Activated CD4-positive, alpha-beta T cell treated with anti-CD3 and anti-CD28 coated beads, Interleukin-2, amount 50 U/mL, for 48 hours (primary cell): Measurements from ENCODE around the gene C10orf53.
"Not testable (repeated sequence)": the region's sequence is repeated elsewhere in the genome, so short reads cannot be mapped to it uniquely, and the experiment has no call there.

Experiments used
- DNase-seq, 2 experiments: peaks; one replicate each; pipeline ENCODE4 v3.0.0-alpha.2; 2020

The C10orf53 gene

DNA sequence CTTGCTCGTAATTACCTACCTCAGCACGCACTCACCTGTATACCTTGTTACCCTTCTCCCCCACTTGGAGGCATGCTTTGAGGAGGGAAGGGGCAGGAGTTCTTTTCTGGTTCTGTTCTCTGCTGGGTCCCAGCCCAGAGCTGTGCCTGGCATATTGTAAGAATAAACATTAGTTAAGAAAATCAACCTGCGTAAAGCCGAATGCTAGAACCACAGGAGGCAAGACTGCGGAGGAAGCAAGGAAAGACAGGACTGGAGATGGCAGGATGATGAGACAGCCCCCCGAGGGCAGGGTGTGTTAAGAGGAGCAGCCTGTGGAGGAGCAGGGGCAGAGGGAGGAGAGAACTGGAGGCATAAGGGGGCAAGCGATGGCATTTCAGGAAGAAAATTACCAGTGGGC, 9.5 kb downstream of the C10orf53 start:
- no peak for DNase-seq

DNA sequence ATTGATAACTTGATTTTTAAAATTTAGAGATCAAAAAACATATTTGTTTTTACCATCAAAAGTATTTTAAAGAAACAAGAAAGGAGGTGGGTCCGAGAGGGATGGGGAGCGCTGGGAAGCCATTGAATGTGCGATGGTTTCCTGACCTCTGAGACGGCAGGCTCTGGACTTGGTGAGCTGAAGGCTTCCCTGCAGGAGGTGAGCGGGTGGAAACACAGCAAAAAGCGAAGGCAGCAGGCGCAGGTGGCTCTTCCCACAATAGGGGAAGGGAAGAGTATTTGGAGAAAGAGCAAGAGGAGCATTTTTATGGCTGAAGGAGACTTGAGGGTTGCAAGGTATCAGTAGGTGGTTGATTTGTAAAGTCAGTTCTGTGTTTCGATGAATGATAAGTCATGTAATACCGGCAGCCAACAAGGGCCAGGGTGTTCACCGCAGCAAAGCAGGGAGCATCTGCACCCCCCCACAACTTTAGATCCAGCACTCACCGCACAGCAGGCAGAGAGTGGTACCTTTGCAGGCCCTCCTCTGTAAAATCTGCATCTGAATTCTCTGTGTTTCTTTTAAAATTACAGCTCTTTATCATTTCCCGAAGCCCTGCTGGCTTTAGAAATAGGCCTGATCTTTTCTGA, 10.5 kb downstream of the C10orf53 start:
- no peak for DNase-seq

DNA sequence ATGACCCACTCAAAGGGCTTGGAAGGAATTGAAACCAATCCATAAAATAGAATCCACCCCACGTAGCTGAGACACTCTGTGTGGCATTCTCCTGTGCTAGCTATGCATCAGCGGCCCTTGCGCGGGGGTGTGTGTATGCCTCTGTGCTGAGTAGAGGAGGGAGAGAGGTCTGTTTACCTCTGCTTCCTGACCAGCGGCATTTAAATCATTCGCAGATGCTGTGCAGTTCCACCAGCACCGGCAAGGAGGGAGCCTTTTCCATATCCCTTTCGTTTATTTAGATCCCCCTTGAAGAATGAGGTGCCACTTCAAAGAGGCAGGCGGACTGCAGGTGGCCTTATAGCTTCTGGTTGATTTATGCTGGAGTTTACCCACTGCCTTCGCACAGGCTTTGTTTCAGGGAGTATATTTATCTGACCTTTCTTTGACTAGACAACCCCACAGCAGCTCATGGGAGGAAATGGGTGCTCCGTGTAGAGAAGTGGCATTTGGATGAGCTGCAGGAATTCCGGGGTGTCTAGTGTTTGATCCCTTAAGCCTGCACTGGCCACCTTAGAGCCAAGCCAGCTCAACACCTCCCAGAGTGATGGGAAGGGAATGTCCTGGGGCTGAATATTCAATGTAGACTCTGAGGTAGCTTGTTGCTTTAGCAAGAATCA, 11.4 kb downstream of the C10orf53 start:
- DNase-seq = no peak

DNA sequence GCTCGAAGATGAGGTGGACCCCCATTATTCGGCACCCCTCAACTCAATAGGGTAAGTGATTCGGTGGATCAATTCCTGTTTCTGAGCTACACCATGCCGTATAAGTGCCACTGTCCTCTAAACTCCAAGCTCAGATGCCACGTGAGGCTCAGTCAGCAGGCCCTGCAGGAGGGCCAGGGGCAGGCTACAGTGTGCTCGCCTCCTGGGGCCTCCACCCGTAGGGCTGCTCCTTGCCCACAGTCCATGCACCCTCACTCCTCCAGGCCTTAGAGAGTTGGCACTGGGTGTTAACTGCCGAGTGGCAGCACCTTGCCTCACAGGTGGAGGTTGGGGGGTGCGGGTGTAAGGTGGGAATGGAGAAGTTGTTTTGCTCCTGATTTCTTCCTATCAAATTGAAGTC, 12.1 kb downstream of the C10orf53 start:
- no peak for DNase-seq

DNA sequence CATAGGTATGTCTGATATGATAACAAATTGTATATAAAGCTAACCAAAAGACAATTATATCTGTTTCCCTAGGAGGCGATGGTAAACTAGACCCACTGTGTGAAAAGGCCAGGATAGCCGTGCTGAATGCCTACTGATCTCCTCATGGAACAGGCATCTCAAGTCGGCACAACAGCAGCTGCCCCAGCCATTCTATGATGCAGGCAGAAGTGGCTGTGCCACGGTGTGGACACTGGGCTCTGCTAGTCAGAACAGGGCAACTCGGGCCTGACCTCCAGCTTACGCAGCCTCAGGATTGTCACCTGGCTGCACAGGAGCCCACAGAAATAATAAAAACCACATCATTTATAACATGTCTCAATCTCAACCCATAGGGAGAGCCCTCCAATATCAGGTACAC, 15.0 kb downstream of the C10orf53 start:
- no peak for DNase-seq

DNA sequence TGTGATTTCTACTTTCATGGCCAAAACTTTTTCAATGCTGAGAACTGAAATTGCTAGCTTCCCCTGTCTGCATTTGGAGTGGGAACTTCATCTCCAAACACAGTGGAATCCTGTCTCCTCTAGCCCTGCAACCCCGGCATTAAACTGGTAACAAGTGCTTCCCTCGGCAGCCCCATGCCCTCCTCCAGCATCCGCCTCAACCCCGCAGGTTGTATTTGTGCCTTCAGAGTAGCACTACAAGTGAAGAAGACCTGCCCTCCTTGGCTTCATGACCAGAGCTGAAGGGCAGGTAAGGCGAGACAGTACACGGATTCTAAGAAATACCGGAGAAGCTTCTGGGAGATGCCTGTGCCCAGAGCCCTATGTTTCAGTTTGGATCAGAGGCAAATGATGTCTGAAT, 16.9 kb downstream of the C10orf53 start:
- no peak for DNase-seq

DNA sequence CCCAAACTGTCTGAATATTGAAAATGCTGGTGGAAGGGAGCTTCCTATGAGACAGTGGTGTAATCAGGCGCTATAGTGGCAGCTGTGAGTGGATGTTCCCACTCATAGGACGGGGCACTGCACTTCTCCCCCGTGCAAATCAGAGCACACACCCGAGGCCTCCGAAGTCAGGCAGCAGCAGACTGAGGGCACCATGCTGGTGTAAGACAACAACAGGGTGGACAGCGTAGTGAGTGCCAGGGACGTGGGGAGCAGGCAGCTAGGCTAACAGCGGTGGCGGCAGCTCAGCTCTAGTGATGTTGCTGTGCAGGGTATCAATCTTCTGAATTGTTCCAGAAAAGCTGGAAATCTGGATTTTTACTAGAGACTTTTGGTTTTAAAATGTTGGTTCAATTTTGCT, 19.2 kb downstream of the C10orf53 start:
- no peak for DNase-seq

DNA sequence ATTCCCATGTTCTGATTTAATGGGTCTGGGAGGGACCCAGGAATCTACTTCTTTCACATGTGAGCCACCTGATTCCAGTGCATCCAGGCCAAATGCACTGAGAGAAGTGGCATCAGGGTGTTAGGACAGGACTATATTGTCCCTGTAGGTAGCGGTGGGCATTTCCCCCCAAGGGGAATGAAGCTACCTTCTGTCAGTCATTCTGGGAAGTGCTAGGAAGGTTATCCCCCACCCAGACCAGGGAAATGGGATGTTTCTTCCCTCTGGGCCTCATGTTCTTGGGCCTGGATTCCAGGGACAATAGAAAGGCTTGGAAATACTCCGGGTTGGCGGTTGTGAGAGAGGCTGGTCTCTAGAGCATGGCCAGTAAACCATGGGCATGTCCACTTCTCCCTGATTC, 20.8 kb downstream of the C10orf53 start:
- no peak for DNase-seq

DNA sequence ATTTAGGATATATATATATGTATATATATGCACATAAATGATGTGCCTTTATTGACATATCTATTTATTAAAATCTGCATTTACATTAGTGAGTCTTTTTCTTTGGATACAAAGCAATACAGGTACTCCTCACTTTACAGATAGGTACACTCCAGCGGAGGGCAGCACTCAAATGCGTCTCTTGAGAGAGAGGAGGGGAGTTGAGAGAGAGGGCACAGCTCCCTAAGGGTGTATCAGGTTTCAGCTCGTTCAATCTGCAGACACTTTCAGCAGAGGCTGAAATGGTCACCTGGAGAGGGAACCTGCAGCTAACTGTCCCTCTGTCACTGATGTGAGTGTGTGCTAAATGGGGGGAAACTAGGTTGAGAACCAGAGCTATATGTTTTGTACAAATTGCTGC, 21.5 kb downstream of the C10orf53 start:
- DNase-seq = no peak

DNA sequence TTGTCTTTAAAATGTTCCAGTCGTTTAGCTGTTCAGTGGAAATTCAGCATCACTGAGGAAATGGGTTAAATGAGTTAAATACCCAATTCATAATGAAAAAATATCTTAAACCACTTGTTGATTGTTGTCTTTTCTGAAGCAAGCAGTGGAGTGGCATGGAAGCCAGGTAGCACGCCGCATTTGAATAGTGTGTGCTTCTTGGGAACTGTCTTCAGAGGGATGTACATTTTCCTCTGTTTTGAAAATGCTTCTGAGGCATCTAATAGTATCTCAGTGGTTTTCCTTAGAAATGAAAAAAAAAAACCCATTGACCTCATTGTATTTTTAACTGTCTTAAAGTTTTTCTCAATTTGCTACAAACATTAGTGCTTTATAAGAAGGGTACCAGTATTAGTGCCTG, 28.1 kb downstream of the C10orf53 start:
- DNase-seq = no peak

DNA sequence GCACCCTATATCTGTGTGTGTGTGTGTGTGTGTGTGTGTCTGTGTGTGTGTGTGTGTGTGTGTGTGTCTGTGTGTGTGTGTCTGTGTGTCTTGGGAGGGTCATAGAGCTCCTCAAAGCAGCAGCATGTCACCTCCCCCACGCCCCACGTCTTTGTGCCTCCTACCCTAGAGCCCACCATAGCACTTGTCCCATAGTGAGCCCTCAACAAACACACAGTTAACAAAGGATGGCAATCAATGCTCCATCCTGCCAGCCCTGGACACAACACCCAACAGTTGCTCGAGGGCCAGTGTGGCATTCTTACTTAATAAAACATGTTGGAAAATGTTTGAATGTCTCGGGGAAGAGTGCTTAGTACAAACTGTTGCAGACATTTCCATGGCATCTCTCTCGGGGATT, 30.5 kb downstream of the C10orf53 start:
- DNase-seq = no peak

DNA sequence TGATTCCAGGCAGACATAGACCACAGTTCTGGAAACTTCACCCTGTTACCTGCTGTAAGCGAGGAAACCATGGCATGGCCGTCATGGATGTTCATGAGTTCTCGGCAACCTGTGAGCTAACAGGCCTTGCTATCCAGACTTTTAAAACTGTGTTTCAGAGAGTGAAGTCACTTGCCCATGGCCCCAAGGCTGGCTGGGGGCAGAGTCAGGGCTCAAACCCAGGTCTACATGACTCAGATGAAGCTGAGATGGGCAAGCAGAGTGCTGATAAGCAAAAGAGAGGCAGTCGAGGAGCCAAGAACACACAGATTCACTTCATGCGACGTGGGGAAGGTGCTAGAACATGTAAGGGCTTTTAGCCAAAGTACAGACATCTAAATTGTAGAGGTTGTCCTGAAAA, 31.5 kb downstream of the C10orf53 start:
- DNase-seq = no peak

DNA sequence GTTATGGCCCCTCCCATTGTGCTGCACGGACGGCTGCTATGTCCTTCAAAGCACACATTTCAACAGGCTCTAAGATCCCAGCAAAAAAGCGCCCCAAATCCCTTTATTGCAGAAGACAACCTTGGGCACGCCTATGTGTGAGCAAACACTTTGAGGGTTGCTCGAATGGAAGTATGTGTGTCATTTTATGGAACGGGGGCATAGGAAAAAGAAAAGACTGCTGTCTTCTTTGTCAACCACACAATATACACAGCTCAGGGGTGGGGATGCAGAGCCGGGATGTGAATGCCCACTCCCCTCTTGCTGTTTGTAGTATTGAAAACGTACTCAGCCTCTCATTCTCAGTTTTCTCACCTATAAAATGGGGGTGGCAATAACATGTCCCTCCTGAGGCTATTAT, 32.0 kb downstream of the C10orf53 start:
- DNase-seq = no peak

DNA sequence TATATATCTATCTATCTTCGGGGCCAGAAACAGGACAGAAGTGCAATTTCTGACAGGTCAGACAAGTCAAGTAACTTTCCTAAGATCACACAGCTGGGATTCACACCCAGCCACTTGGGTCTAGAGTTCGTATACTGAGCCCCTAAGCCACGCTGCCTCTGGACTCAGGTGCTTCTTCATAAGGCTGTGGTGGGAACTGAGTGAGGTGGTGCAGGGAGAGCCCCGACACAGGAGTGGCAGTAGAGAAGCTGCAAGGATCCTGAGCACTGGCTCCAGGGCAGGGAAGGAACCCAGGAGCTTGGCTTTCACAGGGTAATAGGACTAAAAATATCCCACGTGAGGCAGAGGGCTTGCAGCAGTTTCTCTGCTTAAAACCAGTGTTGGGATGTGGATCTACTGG, 33.8 kb downstream of the C10orf53 start:
- no peak for DNase-seq

DNA sequence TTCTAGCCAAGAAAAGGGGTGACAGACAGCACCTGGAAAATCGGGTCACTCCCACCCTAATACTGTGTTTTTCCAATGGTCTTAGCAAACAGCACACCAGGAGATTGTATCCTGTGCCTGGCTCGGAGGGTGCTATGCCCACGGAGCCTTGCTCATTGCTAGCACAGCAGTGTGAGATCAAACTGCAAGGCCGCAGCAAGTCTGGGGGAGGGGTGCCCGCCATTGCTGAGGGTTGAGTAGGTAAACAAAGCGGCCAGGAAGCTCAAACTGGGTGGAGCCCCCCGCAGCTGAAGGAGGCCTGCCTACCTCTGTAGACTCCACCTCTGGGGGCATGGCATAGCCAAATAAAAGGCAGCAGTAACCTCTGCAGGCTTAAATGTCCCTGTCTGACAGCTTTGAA, 35.7 kb downstream of the C10orf53 start:
- DNase-seq = not testable (repeated sequence)

DNA sequence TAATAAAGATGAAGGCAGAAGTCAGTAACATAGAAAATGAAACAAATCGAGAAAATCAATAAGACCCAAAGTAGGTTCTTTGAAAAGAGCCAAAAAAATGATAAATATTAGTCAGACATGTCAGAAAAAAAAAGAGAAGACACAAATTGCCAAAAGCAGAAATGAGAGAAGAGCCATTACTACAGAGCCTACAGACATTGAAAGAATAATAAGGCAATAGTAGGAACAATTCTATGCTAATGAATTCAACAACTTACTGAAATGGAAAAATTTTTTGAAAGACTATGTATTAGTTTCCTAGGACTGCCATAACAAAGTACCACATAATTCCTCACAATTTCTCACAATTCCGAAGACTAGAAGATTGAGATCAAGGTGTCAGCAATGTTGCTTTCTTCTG, 47.1 kb downstream of the C10orf53 start:
- DNase-seq = no peak

DNA sequence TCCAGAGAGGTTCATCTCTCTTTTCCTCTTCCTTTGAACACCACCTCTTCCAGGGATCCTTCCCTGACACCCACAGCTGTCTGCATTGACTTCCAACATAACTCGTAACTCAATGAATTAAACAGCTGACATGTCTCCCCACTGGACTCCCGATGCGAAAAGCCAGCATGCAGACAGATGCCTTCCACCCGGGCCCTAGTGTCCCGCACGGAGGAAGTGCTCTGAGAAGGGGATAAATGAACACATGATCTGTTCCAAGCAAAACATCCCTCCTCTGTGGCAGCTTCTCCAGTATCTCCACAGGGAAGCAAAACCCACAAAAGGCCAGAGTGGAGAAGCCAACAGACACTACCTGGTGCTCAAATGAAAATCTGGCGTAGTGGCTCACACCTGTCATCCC, 54.4 kb downstream of the C10orf53 start:
- no peak for DNase-seq

DNA sequence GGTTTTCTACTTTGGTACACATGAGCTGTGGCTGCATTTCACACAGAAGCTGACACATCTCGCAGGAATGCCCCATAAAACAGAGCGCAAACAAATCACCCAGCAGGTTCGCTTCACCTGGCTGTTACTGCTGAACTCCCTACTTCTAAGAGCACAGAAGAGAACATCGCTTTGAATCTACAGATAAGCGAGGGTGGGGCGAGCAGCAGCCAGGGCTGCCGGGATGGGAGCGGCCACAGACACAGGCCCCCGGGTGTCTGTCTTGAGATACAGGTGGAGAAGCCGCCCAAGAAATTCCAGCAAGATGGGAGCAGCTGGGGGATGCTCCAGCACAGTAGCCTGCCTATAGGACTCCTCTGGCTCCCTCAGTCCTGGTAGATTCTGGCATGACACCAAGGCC, 55.2 kb downstream of the C10orf53 start:
- no peak for DNase-seq

DNA sequence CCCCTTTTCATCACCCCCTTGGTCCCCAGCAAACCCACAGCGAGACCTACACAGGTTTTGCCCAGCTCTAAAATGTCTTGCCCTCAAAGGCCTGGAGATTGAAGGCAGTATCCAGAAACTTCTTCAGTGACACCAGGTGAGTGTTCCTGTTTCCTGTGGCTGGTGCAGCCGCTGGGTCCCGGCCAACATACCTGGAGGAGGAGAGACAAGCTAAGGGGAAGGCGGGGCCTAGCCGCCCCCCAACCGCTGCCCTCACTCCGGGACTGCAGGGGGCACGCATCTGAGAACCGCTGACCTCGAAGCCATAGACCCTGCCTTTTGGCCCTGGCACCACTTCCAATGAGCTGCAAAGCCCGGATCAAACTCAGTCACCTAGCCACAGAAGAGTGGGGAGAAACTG, 55.7 kb downstream of the C10orf53 start:
- no peak for DNase-seq

DNA sequence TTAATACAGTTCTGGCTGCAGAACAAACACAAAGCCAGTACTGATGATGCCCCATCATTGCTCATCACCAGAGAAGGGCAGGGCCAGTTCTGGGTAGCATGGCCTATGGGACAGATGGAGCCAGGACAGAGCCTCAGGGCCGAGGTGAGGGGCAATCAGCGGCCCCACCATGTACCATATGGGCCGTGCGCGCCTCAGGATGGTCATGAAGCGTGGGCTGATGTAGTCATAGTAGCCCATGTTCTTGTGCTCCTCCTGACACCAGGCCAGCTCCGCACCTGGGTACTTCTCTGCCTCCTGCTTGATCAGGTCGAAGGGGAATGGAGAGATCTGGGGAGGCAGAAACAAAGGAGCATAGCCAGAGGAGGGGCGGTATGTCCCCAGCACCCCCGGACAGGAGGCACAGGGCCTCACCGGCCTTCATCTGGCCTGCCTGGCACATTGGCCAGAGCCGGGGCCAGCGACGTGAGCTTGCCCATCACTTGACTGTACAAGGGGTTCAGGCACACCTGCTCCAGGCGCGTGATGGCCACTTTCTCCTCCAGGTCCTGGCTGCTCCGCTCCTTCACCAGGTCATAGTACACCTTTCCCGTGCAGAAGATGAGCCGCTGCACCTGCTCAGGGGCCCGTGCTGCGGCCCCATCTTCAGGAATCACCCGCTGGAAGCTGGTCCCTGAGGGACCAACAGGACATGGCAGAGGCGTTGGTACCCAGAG, 56.6 kb downstream of the C10orf53 start:
- DNase-seq = no peak

DNA sequence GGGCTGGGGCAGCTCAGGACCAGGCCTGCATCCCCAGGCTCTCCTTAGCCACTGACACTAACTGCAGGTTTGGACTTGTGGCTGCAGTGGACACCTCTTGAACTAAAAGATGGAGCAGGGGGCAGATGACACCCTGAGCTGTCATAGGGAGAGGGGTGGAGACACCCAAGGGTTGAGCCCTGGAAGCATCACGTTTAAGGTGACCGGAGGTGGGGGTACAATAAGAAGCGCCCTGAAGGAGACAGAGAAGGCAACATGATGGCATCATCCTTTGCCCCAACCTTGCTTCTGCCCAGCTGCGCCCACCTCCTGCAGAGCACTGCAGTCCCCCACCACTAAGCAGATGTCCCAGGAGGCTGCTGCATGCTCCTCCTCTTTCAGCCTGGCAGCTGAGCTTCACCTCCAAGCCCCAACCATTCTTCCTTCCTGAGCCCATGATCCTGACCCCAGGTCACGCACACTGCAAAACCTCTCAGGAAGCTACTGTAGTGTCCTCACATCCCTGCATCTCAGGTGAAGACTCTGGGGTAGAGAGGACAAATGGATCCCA, 57.2 kb downstream of the C10orf53 start:
- DNase-seq = no peak

DNA sequence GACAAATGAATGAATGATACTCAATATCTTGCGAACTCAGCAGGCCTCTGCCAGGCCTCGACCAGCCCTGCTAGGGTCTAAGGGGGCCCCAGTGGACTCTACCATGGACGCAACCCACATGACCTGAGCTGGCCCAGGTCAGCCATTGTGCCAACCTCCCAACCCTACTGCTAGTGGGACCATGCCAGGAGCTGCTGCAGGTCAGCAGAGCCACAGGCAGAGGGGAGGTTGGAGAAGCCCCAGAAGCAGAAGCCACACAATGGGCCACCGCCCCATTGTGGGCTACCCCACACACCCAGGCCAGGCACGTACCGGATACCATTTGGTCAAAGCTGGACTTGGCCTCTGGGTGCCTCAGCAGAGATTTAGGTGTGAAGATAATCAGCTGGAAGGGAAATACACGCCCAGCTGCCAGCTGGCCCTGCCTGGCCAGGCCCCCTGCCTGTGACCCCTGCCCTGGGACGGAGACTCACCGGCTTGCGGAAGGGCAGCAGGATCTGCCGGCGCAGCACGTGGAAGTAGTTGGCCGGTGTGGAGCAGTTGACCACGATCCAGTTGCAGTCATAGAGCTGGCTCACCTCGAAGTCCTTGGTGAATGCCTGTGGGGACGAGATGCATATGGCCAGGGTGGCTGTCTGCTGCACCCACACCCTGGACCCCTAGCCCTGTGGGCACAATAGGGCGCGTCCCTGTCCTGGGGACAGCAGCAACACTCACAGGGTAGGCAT, 58.2 kb downstream of the C10orf53 start:
- no peak for DNase-seq

DNA sequence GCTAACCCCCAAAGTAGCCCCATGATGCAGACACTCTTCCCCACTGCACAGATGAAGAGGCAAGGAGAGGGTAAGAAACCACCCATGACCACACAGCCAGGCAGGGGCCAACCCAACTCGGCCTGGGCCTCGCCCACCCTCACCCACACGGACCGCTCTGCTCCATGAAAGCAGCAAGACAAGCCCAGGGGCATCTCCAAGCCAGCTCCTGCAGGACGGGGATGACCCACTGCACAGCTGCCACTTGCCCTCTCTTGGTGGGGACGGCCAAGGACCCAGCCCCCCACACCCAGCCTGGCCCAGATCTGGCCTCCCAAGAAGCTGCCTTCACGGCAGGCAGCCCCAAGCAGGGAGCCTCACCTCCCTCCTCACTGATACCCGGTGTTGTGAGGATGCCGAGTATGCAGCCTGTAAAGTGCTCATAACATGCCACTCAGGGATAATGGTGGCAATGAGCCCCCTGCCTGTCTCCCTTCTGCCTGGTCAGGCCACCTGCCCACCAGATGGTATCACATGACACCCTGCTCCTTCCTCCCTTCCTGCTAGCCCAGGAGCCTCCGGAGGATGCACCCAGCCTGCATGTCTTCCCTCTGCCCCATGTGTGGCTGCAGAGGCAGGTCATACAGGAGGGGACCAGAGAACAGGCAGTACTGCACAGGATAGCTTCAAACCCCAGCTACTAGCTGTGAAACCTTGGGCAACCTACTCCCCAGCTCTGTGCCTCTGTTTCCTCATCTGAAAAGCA, 59.3 kb downstream of the C10orf53 start:
- DNase-seq = no peak
